C1 segment of cervical spinal cord (tissue), 14 donors: ENCODE measurements around the gene KCNJ5.

Experiments
- DNase-seq, 14 donors: peaks; one replicate each; lab custom pipeline; 2025; lab: John Stamatoyannopoulos, UW

Gene KCNJ5

DNA sequence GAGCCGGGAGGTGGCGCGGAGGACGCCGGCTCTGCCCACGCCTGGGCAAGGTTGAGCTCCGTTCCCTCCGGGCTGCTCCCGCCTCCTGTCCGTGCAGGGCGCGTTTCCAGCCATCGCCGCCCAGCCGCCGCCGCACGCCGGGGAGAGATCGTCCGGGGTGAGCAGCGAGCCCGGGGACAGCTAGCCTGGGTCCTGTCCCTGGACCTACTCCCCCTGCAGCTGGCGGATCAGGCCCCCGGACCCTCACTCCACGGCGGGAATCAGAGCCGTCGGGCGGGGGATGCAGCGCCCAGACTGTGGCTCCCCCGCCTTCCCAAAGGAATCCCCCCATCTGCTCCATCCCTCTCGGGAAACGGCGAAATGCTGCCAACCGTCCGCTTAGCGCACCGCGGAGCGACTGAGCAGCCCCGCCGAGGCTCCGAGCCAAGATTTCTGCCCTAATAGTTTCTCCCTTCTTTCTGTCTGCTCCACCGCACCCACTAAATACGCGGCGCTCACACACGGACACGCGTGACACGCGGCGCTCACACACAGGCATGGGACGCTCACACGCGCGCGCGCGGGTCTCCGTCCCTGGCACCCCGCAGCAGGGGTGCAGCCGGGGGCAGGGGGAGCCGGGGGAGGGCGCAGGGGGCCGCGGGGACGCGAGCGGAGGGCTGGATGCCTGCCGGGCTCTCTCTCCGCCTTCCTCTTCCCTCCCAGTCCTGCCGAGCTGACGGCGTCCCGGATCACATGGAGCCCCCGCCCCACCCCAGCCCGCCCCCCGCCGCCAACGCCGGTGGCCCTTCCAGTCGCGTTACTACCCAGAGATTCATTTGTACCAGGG lies at the start of gene KCNJ5:
KCNJ5 (plus strand) TSS at position 814 of the 826 bp plus-strand sequence. CDS start 19,918 bp downstream, outside the sequence.
- peak in 7 of 14 donors; percentile 5 to 60 (median 41) for DNase-seq

- DNase-seq = no peak
Observed at GRCh38 chr11:128841461-128842072, 49.6 kb upstream of the KCNJ5 start.

GRCh38 chr11:128843198-128843785 lies 47.9 kb upstream of the KCNJ5 start:
- no peak for DNase-seq

GRCh38 chr11:128845334-128845780 lies 45.8 kb upstream of the KCNJ5 start:
- DNase-seq = no peak

DNA sequence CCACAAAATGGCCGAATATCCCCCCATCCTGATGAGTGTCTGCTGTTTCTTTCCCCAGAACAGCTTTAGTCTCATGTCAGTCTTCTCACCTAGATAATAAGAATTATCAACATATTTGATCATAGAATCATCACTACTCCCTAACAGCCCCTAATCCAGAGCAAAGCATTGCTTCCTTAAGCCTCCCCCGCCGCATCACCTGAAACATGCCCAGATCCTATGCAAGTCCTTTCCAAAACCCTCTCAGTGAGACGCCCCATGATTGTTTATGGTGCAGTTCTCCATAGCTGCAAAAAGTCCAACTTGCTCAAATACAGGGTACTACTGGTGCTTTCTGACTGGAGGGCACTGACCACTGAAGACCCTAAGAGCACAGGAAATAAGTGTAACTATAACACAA lies 44.2 kb upstream of the KCNJ5 start:
- no peak for DNase-seq

GRCh38 chr11:128848815-128849455 lies 42.2 kb upstream of the KCNJ5 start:
- DNase-seq = peak in 2 of 14 donors; percentile 4 to 5

- DNase-seq = no peak
Observed at GRCh38 chr11:128852327-128853023, 38.7 kb upstream of the KCNJ5 start.

- DNase-seq = no peak
Observed at GRCh38 chr11:128853559-128853958, 37.6 kb upstream of the KCNJ5 start.

GRCh38 chr11:128854841-128855240 lies 36.3 kb upstream of the KCNJ5 start:
- DNase-seq = no peak

DNA sequence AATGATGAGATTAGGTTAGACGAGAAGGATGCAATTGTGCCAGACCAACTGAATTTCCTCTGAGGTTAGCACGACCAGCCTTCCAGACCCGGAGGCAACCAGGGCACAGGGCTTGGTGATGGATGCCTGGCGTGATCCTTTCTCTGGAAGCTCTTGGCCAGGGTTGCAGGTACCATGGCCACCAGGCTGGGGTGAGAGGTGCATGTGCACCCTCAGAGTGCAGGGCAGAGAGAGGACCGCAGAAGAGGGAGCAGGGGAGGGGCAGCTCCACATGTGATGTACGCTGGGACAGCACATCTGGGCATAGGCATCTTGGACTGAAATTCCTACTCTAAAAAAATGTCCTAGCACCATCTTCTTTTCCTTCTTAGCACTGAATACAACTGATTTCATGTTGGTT lies 34.9 kb upstream of the KCNJ5 start:
- no peak for DNase-seq

DNA sequence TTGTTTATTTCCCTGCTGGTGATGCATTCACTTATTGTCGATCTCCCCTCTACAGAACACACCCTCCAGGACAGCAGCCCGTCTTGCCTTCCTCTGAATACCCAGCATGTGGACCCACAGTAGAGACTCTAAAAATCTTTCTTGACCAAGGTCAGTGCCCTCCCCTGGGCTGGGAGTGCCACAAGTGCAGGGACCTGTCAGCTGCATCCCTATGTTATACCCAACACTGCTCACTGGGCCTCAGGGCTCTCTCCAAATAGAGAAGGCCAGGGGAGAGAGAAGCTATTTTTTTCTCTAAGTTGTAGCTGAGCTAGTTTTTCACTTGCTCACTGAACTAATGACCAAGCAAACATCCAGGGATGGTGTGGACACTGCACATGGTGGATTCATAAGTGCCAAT lies 33.8 kb upstream of the KCNJ5 start:
- no peak for DNase-seq

DNA sequence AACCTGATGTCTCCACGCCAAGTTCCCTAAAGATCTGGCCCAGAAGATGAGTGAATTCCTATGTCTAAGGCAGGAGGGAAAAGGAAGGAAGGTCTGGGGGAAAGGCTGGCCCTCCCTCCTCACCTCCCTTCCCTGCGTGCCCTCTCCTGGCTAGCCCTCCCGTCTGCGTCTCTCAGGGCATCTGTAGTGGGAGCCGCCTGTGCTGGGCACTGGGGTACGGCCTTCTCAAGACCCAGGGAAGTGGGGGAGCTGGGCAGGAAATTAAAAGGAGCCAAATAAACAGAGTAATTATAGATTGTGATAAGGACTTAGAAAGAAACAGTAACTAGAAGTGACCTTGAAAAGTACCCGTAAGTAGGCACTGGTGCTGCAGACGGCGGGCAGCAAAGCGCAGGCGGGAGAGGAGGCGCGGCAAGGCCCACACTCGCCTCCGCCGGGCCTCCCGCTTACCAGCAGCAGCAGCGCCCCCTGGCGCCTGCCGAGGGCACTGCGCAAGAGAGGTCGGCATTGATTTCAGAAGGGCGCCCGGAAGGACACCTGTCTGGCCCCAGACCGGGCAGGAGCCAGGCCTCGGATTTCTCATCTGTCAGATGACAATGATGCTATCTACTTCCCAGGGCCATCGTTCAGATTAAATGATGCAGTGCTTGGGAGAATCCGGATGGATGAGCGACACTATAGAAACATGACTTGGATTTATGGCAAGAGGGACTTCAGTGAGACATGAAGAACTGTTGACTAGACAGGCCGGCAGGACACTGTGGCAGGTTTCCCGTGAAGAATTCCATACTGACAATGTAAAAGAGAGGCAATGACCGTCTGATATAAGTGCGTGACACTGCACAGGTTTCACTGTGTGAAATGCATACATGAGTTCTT lies 31.4 kb upstream of the KCNJ5 start:
- DNase-seq = peak in 4 of 14 donors; percentile 4 to 27 (median 21)

DNA sequence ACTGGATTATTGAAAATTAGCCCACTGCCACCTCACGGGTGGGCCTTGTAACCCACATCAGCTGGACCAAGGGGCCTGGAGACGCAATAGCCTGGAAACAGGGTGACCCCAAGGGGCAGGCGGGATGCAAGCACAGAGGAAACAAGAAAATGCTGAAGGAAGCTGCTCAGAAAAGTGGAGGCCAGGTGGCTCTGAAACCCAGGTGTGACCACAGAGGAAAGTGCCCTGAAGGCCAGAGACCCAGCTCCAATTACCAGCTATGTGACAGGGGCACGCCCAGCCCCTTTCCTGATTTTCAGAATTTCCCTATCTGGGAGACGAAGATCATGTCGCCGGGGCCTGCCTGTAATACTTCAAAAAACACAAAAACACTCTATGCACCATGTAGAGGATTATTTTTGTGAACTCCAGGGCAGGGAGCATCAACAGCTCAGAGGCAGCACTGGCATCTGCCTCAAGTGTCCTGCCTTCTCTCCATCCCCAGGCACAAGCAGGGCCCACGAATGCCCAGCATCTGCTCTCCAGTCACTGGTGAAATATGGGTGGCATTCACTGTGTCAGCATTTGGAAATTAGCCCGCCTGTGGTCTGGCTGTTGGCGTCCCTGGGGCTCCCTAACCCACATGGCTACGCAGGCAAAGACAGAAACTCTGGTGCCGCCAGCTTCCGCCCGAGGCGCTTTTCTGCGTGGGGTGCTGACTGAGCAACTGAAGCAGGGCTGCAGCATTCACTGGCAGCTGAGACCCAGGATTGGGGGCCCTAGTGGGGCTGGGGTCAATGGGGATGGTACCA lies 30.4 kb upstream of the KCNJ5 start:
- DNase-seq = no peak

GRCh38 chr11:128862406-128862805 lies 28.8 kb upstream of the KCNJ5 start:
- DNase-seq = no peak

- DNase-seq = no peak
Observed at GRCh38 chr11:128862908-128863660, 28.1 kb upstream of the KCNJ5 start.

GRCh38 chr11:128865490-128865889 lies 25.7 kb upstream of the KCNJ5 start:
- DNase-seq = no peak

DNA sequence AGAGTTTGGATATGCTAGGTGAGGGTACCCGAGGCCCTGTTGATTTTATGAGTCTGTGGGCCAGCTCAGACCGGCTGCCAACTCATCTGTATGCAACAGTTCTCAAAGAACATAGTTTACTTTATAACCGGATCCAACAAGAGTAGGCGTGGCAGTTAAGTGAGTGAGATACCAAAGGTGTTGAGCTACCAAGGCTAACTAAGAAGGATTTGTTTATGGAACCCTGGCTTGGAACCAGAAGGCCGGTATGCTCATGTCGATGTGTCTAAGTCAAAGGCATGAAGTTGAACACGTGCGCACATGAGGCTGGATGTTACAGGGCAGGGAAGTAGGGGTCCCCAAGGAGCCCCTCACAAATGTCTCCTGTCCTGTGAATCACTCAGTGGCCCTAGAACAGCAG lies 23.9 kb upstream of the KCNJ5 start, which contains the start of gene KCNJ1:
KCNJ1 (minus strand) TSS at position 20 of the 400 bp plus-strand sequence. CDS start 27,053 bp downstream, outside the sequence.
- DNase-seq = no peak

- no peak for DNase-seq
Observed at GRCh38 chr11:128868841-128869671, 22.1 kb upstream of the KCNJ5 start.
